GM19193 (cell line): Measurements from ENCODE around the gene EFNA5.

ENCODE experiments used
- POLR2A ChIP-seq: IDR thresholded peaks from 4 replicates; pipeline ENCODE4 v1.6.1; 2011; ENCODE audit not compliant: insufficient read depth, insufficient read length; ENCODE audit errors: extremely low read depth

Gene EFNA5

DNA sequence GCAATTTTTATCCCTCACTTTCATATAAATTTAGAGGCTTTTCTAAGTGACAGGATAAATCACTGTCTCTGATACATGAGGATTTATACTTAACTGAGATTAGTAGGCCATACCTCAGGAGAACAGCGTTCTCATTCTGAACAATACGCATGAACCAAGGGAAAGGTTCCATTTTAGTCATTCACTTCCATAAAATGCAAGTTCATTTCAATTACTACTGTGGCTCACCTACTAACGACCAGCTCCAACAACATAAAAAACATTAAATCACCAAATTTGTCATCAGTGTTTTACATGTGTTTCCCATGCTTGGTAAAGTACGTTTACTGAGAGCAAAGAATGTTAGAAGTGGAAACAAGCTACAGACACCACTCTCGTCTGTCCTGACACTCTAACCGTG, 67.4 kb downstream of the EFNA5 start:
- no peak for TF ChIP-seq POLR2A

DNA sequence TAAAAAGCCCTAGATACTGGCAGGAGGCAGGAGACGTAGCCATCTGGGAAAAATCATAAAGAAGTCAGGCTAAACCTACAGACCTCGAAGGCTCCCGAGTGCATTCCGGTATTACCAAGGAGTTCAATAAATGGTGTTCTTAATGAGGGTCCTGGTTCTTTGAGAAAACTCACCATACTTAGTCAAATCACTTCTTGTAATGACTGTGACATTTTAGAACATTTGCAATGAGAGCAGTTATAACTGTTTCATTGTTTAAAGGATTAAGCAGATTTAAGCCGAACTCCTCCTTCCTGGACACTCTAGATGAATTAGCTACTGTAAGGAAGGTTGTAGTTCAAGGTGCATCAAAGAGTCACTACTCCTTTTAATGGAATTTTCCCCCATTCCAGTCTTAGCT, 67.8 kb downstream of the EFNA5 start:
- TF ChIP-seq POLR2A: no peak

GRCh38 chr5:107601076-107601475, 69.7 kb downstream of the EFNA5 start:
- TF ChIP-seq POLR2A: no peak

- TF ChIP-seq POLR2A: no peak
Measured at GRCh38 chr5:107598958-107599357, 71.8 kb downstream of the EFNA5 start.

DNA sequence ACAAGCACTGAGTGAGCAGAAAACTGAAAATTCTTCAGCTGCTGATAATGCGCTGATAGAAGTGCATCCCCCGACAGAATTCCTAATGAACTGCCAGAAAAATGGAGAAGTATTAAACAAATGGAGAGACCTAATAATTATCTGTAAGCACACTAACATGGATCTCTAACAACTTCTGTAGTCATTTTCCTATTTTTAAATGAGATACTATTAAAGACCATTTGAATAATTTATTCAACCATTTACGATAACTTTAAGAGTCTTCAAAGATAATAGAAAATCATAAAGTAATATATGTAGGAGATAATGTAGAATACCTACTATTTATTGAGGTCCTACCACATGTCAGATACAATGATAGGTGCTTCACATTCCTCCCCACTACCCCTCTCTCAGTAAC, 72.9 kb downstream of the EFNA5 start:
- no peak for TF ChIP-seq POLR2A

GRCh38 chr5:107597247-107597646, 73.5 kb downstream of the EFNA5 start:
- no peak for TF ChIP-seq POLR2A

- TF ChIP-seq POLR2A: no peak
Measured at GRCh38 chr5:107594253-107595045, 76.3 kb downstream of the EFNA5 start.

- no peak for TF ChIP-seq POLR2A
Measured at GRCh38 chr5:107593009-107593408, 77.7 kb downstream of the EFNA5 start.

GRCh38 chr5:107592515-107592914, 78.2 kb downstream of the EFNA5 start:
- TF ChIP-seq POLR2A: no peak

GRCh38 chr5:107590686-107591085, 80.1 kb downstream of the EFNA5 start:
- TF ChIP-seq POLR2A: no peak

GRCh38 chr5:107589520-107590193, 81.1 kb downstream of the EFNA5 start:
- TF ChIP-seq POLR2A: no peak

DNA sequence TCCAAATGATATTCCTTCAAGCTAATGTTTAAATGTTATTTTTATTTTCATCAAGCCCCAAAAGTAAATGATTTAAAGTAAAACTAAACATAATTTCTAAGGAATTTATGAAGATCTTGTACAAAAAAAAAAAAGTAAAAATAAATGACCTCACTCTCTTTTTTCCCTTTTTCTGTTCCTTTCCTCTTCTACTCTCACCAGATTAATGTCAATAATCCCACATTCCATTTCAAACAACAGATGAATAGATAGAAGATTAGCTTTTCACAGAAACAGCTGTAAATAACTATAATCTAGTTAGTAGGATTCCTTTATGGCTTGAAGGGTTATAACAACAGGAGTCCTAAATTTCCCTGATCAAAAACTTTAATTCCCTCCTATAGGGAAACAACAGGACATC, 88.1 kb downstream of the EFNA5 start:
- no peak for TF ChIP-seq POLR2A

DNA sequence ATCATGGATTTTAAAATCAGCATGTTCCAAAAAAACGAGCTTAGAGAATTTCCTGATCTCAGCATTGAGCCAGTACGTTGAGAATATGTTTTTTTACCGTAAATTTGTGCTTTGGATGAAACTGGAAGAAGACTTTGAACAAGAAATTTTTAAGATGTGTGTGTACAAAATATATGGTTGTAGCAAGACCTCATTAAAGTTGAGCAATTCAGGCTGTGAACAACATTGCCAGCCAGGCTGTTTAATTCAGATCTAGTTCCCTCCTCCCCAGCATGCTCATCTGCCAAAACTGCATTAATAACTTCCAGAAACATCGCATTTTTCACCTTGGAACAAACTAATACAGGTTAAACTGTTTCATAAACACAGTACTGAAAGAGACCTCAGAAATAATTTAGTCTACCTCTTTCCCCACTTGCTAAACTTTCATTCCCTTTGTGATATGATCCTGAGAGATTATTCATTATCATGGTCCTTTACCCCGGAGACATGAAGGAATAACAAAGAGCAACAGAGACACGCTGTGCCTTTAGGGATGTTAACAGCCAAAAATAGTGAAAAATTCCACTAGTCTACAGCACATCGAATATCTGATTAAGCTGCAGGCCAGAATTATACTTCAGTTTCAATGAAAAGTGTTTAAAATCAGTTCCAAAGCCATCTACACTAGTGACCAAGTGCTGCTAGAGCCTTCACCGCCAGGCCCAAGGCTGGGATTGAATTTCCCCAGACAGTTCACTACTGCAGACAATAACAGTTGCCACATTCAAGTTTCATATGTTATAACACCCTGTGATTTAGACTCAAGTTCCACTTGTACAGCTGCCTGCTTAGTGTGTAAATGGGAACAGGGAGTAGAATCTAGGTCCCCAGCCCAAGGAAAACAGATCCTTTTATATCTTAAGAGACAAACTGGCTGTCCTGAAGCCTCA, 89.6 kb downstream of the EFNA5 start:
- no peak for TF ChIP-seq POLR2A

- TF ChIP-seq POLR2A: no peak
Measured at GRCh38 chr5:107578051-107578635, 92.6 kb downstream of the EFNA5 start.

GRCh38 chr5:107577394-107577950, 93.3 kb downstream of the EFNA5 start:
- no peak for TF ChIP-seq POLR2A

- TF ChIP-seq POLR2A: no peak
Measured at GRCh38 chr5:107576736-107577393, 93.9 kb downstream of the EFNA5 start.
